Keratinocyte (primary cell): ENCODE results near the gene GOPC. TPM values are rescaled to one million over a fixed set of nuclear protein-coding genes. Genes with fewer than 3 reads are reported as not detected.

Experiments
- DNase-seq: peaks from one replicate; pipeline ENCODE4 v3.0.0-alpha.2; 2011; ENCODE audit warnings: low read depth, missing footprints, low spot score
- FAIRE-seq: peaks from 2 replicates; lab custom pipeline; 2011; peaks lifted over from hg19 to GRCh38; lab: Jason Lieb, UNC
- H2AFZ ChIP-seq: 2 replicates; pipeline ENCODE4 v1.6.0; 2012; ENCODE audit warnings: low read length, control low read depth, inconsistent platforms; ENCODE audit not compliant: control insufficient read depth
- H3K27ac ChIP-seq: 2 replicates; pipeline ENCODE4 v1.5.1; 2011; ENCODE audit warnings: low read length; ENCODE audit not compliant: control insufficient read depth, insufficient read depth
- H3K27me3 ChIP-seq: 3 replicates; pipeline ENCODE4 v1.6.0; 2011; ENCODE audit warnings: low read length; ENCODE audit not compliant: control insufficient read depth, insufficient read depth; ENCODE audit errors: extremely low read depth
- H3K36me3 ChIP-seq, 2 experiments: 2 replicates in 1 of 2; 3 replicates in 1 of 2; pipeline ENCODE4 v1.5.1; 2011; ENCODE audit warnings: low read length in 2 of 2, mild to moderate bottlenecking in 1 of 2; ENCODE audit not compliant: control insufficient read depth in 2 of 2, insufficient read depth in 2 of 2; ENCODE audit errors: extremely low read depth in 1 of 2
- H3K4me1 ChIP-seq: 3 replicates; pipeline ENCODE4 v1.5.1; 2011; ENCODE audit warnings: low read length; ENCODE audit not compliant: control insufficient read depth, insufficient read depth; ENCODE audit errors: extremely low read depth
- H3K4me2 ChIP-seq: 3 replicates; pipeline ENCODE4 v1.6.0; 2011; ENCODE audit warnings: low read depth, low read length; ENCODE audit not compliant: control insufficient read depth, insufficient read depth; ENCODE audit errors: extremely low read depth
- H3K4me3 ChIP-seq, 3 experiments: fragments of 200-600 bp in 1 of 3; sonication (generic) in 1 of 3; 2 replicates in 2 of 3; 3 replicates in 1 of 3; pipeline ENCODE4 v1.5.1; 2011 to 2016; ENCODE audit warnings: low read length in 3 of 3, mild to moderate bottlenecking in 3 of 3, control low read depth in 2 of 3, inconsistent platforms in 1 of 3, low read depth in 1 of 3, mixed read lengths in 1 of 3, mixed run types in 1 of 3, moderate library complexity in 1 of 3; ENCODE audit not compliant: control insufficient read depth in 2 of 3, insufficient read depth in 2 of 3; ENCODE audit errors: extremely low read depth in 1 of 3
- H3K79me2 ChIP-seq: 2 replicates; pipeline ENCODE4 v1.6.0; 2012; ENCODE audit warnings: low read length; ENCODE audit not compliant: control insufficient read depth, insufficient read depth
- H3K9ac ChIP-seq: 3 replicates; pipeline ENCODE4 v1.6.0; 2011; ENCODE audit warnings: low read length; ENCODE audit not compliant: control insufficient read depth, insufficient read depth; ENCODE audit errors: extremely low read depth
- H3K9me1 ChIP-seq: 3 replicates; pipeline ENCODE4 v1.6.0; 2011; ENCODE audit warnings: low read length; ENCODE audit not compliant: control insufficient read depth, insufficient read depth; ENCODE audit errors: extremely low read depth
- H3K9me3 ChIP-seq: 2 replicates; pipeline ENCODE4 v1.5.1; 2012; ENCODE audit warnings: low read depth, low read length; ENCODE audit not compliant: control insufficient read depth
- H4K20me1 ChIP-seq: 3 replicates; pipeline ENCODE4 v1.6.0; 2011; ENCODE audit warnings: low read length; ENCODE audit not compliant: control insufficient read depth, insufficient read depth; ENCODE audit errors: extremely low read depth
- CTCF ChIP-seq, 3 experiments: IDR thresholded peaks in 1 of 3; conservative IDR thresholded peaks in 1 of 3; optimal IDR thresholded peaks in 1 of 3; 2 replicates in 2 of 3; 3 replicates in 1 of 3; pipeline versions ENCODE3 to v1.5.1; 2011; ENCODE audit warnings: low read length in 3 of 3, mild to moderate bottlenecking in 3 of 3, moderate library complexity in 2 of 3, control low read depth in 1 of 3, inconsistent platforms in 1 of 3; ENCODE audit not compliant: insufficient read depth in 2 of 3; ENCODE audit errors: extremely low read depth in 1 of 3
- EZH2 ChIP-seq: IDR thresholded peaks from one replicate; pipeline ENCODE4 v1.6.1; 2012; ENCODE audit warnings: inconsistent platforms, mild to moderate bottlenecking, low read length, moderate library complexity
- dilution Hi-C: fragments of 300-500 bp; cut with MboI; formaldehyde crosslinking; loops from one replicate; pipeline ENCODE4 v1.7.0; 2020; ENCODE audit warnings: low sequenced_read_pairs; ENCODE audit not compliant: extremely low pct_ligation_motif_present
- polyA plus RNA-seq, 5 experiments: library from polyadenylated mRNA; depleted of rRNA in 3 of 5; stranded (reverse) in 3 of 5; stranded (forward) in 1 of 5; unstranded in 1 of 5; fragments of >200 nt; gene quantifications; 1 replicate in 1 of 5; 2 replicates in 3 of 5; 3 replicates in 1 of 5; pipeline versions ENCODE4 v1.2.1 to v1.2.3, GENCODE V29; 2011 to 2012; ENCODE audit warnings: missing spikeins in 2 of 5, low read depth in 1 of 5, low replicate concordance in 1 of 5

GOPC gene
- polyA plus RNA-seq, 1 donor (not counting 4 experiments of a cell fraction or from before 2014, with no cell fraction given), result 33.9 TPM

DNA sequence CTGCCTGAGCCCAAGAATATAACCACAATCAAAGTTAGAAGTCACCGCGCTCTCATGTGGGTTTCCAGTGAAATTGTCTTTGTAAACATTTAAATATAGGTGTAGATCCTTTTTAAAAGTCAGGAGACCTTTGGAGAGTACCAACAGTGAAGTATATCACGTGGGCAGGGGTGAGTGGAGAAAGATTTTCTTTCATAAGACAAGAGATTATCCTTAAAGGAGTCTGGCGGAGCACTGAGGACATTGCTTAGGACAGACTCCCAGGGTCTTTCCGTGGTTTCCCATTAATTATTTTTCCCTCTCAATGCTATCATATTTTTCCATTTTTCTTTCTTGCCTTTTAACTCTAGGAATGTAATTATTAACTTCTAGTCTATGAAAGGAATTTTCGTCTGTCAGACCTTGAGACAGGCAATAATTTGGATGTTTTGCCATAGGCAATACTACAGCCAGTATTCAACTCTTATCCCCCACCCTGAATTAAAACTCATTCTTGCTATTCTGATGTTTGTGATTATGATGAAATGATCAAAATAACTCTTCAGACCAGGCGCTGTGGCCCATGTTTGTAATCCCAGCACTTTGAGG is 88.4 kb downstream of the GOPC start:
- Histone ChIP-seq H3K4me3 (no peak overlapping the region), H2AFZ (no peak overlapping the region), H3K27me3 (no peaks in the 10 kb centered on the region), H3K9me1 (no peaks in the 10 kb centered on the region), H3K79me2 (peaks cover 2% of the 10 kb centered on the region), H4K20me1 (no peaks in the 10 kb centered on the region), H3K36me3 (peaks cover 0 to 3% of the 10 kb centered on the region in 2 experiments), H3K9me3 (no peaks in the 10 kb centered on the region), H3K4me1 (peaks cover 18% of the 10 kb centered on the region), H3K27ac (no peak overlapping the region), H3K4me2 (no peak overlapping the region), H3K9ac (no peak overlapping the region)
- TF ChIP-seq CTCF (optimal IDR thresholded peaks at IDR 0.05 in 1 of 3, IDR thresholded peaks at IDR 0.05 in 1 of 3, conservative IDR thresholded peaks at IDR 0.05 in 1 of 3; ENCODE audit: extremely low read depth in 1 of 3, insufficient read depth in 2 of 3, low read length in 3 of 3), result no peak
- TF ChIP-seq EZH2, result no peak
- FAIRE-seq (no peak), DNase-seq (no peak)
- dilution Hi-C loops, result no loop called here

DNA sequence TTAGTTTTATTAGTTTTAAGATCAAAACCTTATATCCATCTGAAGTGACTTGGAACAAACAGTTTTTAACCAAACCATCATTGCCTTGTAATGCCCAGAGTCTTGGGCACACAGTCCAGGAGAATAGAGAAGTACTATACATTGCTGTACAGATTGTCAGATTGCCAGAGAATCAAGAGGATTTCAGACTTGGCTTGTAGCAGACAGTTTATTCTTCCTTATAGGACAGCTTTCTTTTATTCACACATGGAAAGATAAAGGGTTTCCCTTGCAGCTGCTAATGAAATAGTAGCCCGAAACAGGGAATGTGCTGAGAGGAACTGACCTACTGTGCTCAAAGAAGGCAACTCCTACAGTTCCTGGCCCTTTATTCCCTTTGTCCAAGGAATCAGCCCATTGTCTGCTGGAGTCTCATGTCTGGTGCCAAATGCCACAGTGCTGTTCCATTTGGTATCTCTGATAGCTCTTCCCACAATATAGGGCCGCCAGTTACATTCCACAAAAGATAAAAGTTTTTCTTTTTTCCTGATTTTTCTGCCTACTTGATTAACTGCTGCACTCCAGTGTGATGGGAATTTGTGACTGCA is 89.2 kb downstream of the GOPC start:
- Histone ChIP-seq H3K9ac (no peak overlapping the region), H3K36me3 (peaks cover 0 to 3% of the 10 kb centered on the region in 2 experiments), H4K20me1 (no peaks in the 10 kb centered on the region), H3K9me1 (no peaks in the 10 kb centered on the region), H3K9me3 (no peaks in the 10 kb centered on the region), H3K4me2 (no peak overlapping the region), H3K4me1 (peaks cover 25% of the 10 kb centered on the region), H3K4me3 (no peak overlapping the region), H2AFZ (no peak overlapping the region), H3K79me2 (peaks cover 4% of the 10 kb centered on the region), H3K27me3 (no peaks in the 10 kb centered on the region), H3K27ac (no peak overlapping the region)
- no peak for TF ChIP-seq CTCF (optimal IDR thresholded peaks at IDR 0.05 in 1 of 3, IDR thresholded peaks at IDR 0.05 in 1 of 3, conservative IDR thresholded peaks at IDR 0.05 in 1 of 3; ENCODE audit: extremely low read depth in 1 of 3, insufficient read depth in 2 of 3, low read length in 3 of 3)
- no peak for TF ChIP-seq EZH2
- FAIRE-seq, result no peak
- dilution Hi-C loops, result no loop called here
- DNase-seq, result no peak
